Smooth muscle cell (in vitro differentiated cells): ENCODE results near the gene CCDC68. TPM values are rescaled to one million over a fixed set of nuclear protein-coding genes. Genes with fewer than 3 reads are reported as not detected.

Source experiments
- DNase-seq: peaks from one replicate; lab custom pipeline; 2025; ENCODE audit not compliant: unreplicated experiment; lab: John Stamatoyannopoulos, UW
- H2AFZ ChIP-seq: fragments of 200-600 bp; sonication (generic); 2 replicates; pipeline ENCODE4 v1.6.0; 2016; ENCODE audit warnings: antibody characterized with exemption, low read depth, mild to moderate bottlenecking
- H3F3A ChIP-seq: fragments of 200-600 bp; sonication (generic); 2 replicates; pipeline ENCODE4 v1.6.0; 2017; ENCODE audit warnings: antibody characterized with exemption, low read depth
- H3K27ac ChIP-seq: fragments of 200-600 bp; sonication (generic); 2 replicates; pipeline ENCODE4 v1.5.1; 2016; ENCODE audit warnings: low read depth, mild to moderate bottlenecking
- H3K27me3 ChIP-seq: fragments of 200-600 bp; sonication (generic); 2 replicates; pipeline ENCODE4 v1.6.1; 2016; ENCODE audit warnings: low read depth, mild to moderate bottlenecking
- H3K36me3 ChIP-seq: fragments of 200-600 bp; sonication (generic); 2 replicates; pipeline ENCODE4 v1.5.1; 2016; ENCODE audit warnings: low read depth
- H3K4me1 ChIP-seq: fragments of 200-600 bp; sonication (generic); 2 replicates; pipeline ENCODE4 v1.5.1; 2016; ENCODE audit warnings: low read depth
- H3K4me2 ChIP-seq: fragments of 200-600 bp; sonication (generic); 2 replicates; pipeline ENCODE4 v1.6.0; 2016; ENCODE audit warnings: mild to moderate bottlenecking
- H3K4me3 ChIP-seq: fragments of 200-600 bp; sonication (generic); 2 replicates; pipeline ENCODE4 v1.5.1; 2016; ENCODE audit warnings: mild to moderate bottlenecking
- H3K79me2 ChIP-seq: fragments of 200-600 bp; sonication (generic); 2 replicates; pipeline ENCODE4 v1.6.0; 2016; ENCODE audit warnings: low read depth, mild to moderate bottlenecking
- H3K9ac ChIP-seq: fragments of 200-600 bp; sonication (generic); 2 replicates; pipeline ENCODE4 v1.6.0; 2016; ENCODE audit warnings: low read depth
- H3K9me3 ChIP-seq: fragments of 200-600 bp; sonication (generic); replicated peaks from 2 replicates; pipeline ENCODE4 v1.5.1; 2016; ENCODE audit warnings: low read depth
- H4K20me1 ChIP-seq: fragments of 200-600 bp; sonication (generic); 2 replicates; pipeline ENCODE4 v1.6.0; 2016; ENCODE audit warnings: low read depth
- CTCF ChIP-seq: fragments of 200-600 bp; sonication (generic); IDR thresholded peaks from 2 replicates; pipeline ENCODE4 v1.5.1; 2017; ENCODE audit warnings: borderline replicate concordance, mild to moderate bottlenecking, antibody characterized with exemption; ENCODE audit not compliant: insufficient read depth, poor library complexity, severe bottlenecking
- WGBS: methylation state at CpG from one replicate; pipeline ENCODE4 v1.1.7; 2016; ENCODE audit warnings: low lambda C conversion rate; 5-methylcytosine and 5-hydroxymethylcytosine counted together
- polyA plus RNA-seq: library from polyadenylated mRNA; unstranded; fragments of >200 nt; fragmentation: Nextera tagmentation; extraction: Ambion mirVana; gene quantifications from 2 replicates; pipeline ENCODE4 v1.2.1, GENCODE V29; 2016
- total RNA-seq: library from RNA; depleted of rRNA; stranded (reverse); fragments of >200 nt; gene quantifications from 2 replicates; pipeline ENCODE4 v1.2.3, GENCODE V29; 2014

CCDC68 gene
- total and polyA plus RNA-seq, 2 experiments from 2014 or later = 4.8 to 6.2 TPM

GRCh38 chr18:54983041-54983686, 23.9 kb upstream of the CCDC68 start:
- H3K4me2 ChIP-seq = peak overlapping the region; percentile 20
- H3K27ac ChIP-seq = no peak overlapping the region
- H3K4me1 ChIP-seq = no peaks in the 10 kb centered on the region
- H4K20me1 ChIP-seq = no peaks in the 10 kb centered on the region
- no peak for DNase-seq
- no peaks in the 10 kb centered on the region for H3K27me3 ChIP-seq
- H3K9me3 ChIP-seq = no peaks in the 10 kb centered on the region
- TF ChIP-seq CTCF = peak; percentile 76
- H3K79me2 ChIP-seq = no peaks in the 10 kb centered on the region
- no peak overlapping the region for H3K4me3 ChIP-seq
- H3K36me3 ChIP-seq = no peaks in the 10 kb centered on the region
- no peak overlapping the region for H2AFZ ChIP-seq
- 31% methylated on average over 9 of the region's 9 CpGs for WGBS
- no peaks in the 10 kb centered on the region for H3F3A ChIP-seq
- H3K9ac ChIP-seq = no peak overlapping the region

- Histone ChIP-seq H3K4me3 (no peak overlapping the region), H3F3A (no peaks in the 10 kb centered on the region), H3K27me3 (no peaks in the 10 kb centered on the region), H3K4me2 (no peak overlapping the region), H3K36me3 (no peaks in the 10 kb centered on the region), H2AFZ (no peak overlapping the region), H4K20me1 (no peaks in the 10 kb centered on the region), H3K4me1 (no peaks in the 10 kb centered on the region), H3K27ac (no peak overlapping the region), H3K9ac (no peak overlapping the region), H3K9me3 (no peaks in the 10 kb centered on the region), H3K79me2 (no peaks in the 10 kb centered on the region)
- DNase-seq = no peak
- WGBS = 92% methylated on average over 1 of the region's 1 CpG
- TF ChIP-seq CTCF = no peak
These were observed 21.8 kb upstream of the CCDC68 start for GRCh38 chr18:54981076-54981475.

DNA sequence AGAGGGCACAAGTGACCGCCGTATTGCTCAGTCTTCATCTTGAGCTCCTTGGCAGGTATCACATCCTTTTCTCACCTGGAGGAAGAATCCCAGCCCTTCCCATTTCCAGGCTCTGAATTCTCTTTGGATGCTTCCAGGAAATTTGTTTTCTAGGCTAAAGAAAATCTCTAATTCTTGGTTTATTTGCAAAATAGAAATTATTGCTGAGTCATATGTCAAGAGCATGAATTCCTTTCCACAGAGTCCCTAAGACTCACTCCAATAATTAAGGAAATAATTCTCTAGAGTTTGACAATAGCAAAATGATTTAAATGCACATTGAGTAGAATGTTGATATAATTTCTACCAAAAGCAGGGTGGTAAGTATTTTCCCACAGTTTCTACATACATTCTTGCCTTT, 16.3 kb upstream of the CCDC68 start:
- no peaks in the 10 kb centered on the region for H3F3A ChIP-seq
- no peak overlapping the region for H3K27ac ChIP-seq
- no peak overlapping the region for H3K4me2 ChIP-seq
- no peaks in the 10 kb centered on the region for H3K9me3 ChIP-seq
- H3K27me3 ChIP-seq = no peaks in the 10 kb centered on the region
- H3K79me2 ChIP-seq = no peaks in the 10 kb centered on the region
- no peak overlapping the region for H2AFZ ChIP-seq
- no peak overlapping the region for H3K4me3 ChIP-seq
- no peaks in the 10 kb centered on the region for H3K36me3 ChIP-seq
- 98% methylated on average over 2 of the region's 2 CpGs for WGBS
- H3K4me1 ChIP-seq = no peaks in the 10 kb centered on the region
- DNase-seq = no peak
- no peaks in the 10 kb centered on the region for H4K20me1 ChIP-seq
- TF ChIP-seq CTCF = no peak
- no peak overlapping the region for H3K9ac ChIP-seq

DNA sequence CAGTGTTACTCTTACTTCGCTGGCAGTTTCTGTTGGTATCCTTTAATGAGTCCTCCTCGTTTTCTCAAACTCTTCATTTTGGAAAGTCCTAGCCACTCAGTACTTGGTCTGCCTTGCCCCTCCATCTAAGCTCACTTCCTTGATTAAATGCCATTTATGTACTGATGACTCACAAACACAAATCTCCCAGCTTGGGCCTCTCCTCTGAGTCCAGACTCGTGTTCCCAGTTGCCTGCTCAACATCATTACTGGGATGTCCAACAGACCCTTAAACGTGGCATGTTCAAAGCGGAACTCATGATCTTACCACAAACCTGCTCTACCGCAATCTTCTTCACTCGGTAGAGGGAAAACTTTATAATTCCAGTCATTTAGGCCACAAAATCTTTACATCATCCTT, 13.8 kb upstream of the CCDC68 start:
- H3K27me3 ChIP-seq = no peaks in the 10 kb centered on the region
- H3K27ac ChIP-seq = peak overlapping the region; percentile 27
- H4K20me1 ChIP-seq = no peaks in the 10 kb centered on the region
- no peaks in the 10 kb centered on the region for H3K9me3 ChIP-seq
- no peak overlapping the region for H3K9ac ChIP-seq
- H3K36me3 ChIP-seq = no peaks in the 10 kb centered on the region
- 38% methylated on average over 7 of the region's 7 CpGs for WGBS
- H3K4me3 ChIP-seq = no peak overlapping the region
- H2AFZ ChIP-seq = peak overlapping the region; percentile 39
- no peak for TF ChIP-seq CTCF
- no peak for DNase-seq
- no peaks in the 10 kb centered on the region for H3K4me1 ChIP-seq
- H3K4me2 ChIP-seq = peak overlapping the region; percentile 3
- H3F3A ChIP-seq = no peaks in the 10 kb centered on the region
- H3K79me2 ChIP-seq = no peaks in the 10 kb centered on the region
